ENCODE measurements around the gene PAK2. TPM values are rescaled to one million over a fixed set of nuclear protein-coding genes. Genes with fewer than 3 reads are reported as not detected.
A peak's percentile ranks its signal among the peaks of the same experiment; 100 is the strongest.

The PAK2 gene
- total RNA-seq, 1 experiment from 2014 or later: 69.6 TPM

- no peak for TF ChIP-seq CEBPB (IDR thresholded peaks at IDR 0.05; ENCODE audit: low read depth)
- TF ChIP-seq RAD21 (IDR thresholded peaks at IDR 0.05; ENCODE audit: low read depth): no peak
- TF ChIP-seq CBX3 (IDR thresholded peaks at IDR 0.05; ENCODE audit: low read depth): peak; percentile 82; the same call in 1 of the 2 replicates
- TF ChIP-seq ZNF274 (IDR thresholded peaks at IDR 0.05; ENCODE audit: low read depth, low read length): no peak
- no peak for TF ChIP-seq YY1 (IDR thresholded peaks at IDR 0.05; ENCODE audit: extremely low read depth, insufficient replicate concordance, low read depth, low read length)
- no peak for TF ChIP-seq SP1 (IDR thresholded peaks at IDR 0.05; ENCODE audit: low read depth)
- TF ChIP-seq EGR1 (IDR thresholded peaks at IDR 0.05; ENCODE audit: low read depth): no peak
- Histone ChIP-seq H3K9me2 (ENCODE audit: insufficient read depth) (no peaks in the 10 kb centered on the region), H3K4me2 (ENCODE audit: low read length) (no peak overlapping the region), H3K27me3 (ENCODE audit: insufficient read depth, low read length) (no peaks in the 10 kb centered on the region), H3K4me1 (ENCODE audit: control insufficient read depth in 1 of 2, insufficient read depth in 2 of 2, low read length in 2 of 2) (peaks cover 0 to 3% of the 10 kb centered on the region in 2 experiments; a peak in 1 of 4 replicates), H2AFZ (ENCODE audit: low read depth, low read length, poor library complexity, severe bottlenecking) (no peak overlapping the region), H3K79me2 (ENCODE audit: insufficient read depth, low read length) (peaks cover 85% of the 10 kb centered on the region), H3K27ac (ENCODE audit: low read depth, low read length) (no peak overlapping the region), H4K20me1 (ENCODE audit: insufficient read depth) (peaks cover 3% of the 10 kb centered on the region; the same call in 1 of the 2 replicates), H3K9ac (ENCODE audit: low read length) (no peak overlapping the region), H3K4me3 (replicated peaks in 1 of 2; ENCODE audit: low read depth in 1 of 2, low read length in 2 of 2) (no peak overlapping the region), H3K36me3 (ENCODE audit: control insufficient read depth in 1 of 2, insufficient read depth in 2 of 2, low read length in 2 of 2) (peaks cover 0 to 16% of the 10 kb centered on the region in 2 experiments; a peak in 1 of 4 replicates), H3K9me3 (ENCODE audit: control insufficient read depth in 1 of 2, insufficient read depth in 1 of 2, low read depth in 1 of 2, low read length in 2 of 2) (peaks cover 9 to 13% of the 10 kb centered on the region in 2 experiments; a peak in 2 of 4 replicates)
- RAD21 ChIA-PET (ENCODE audit: low non-redundant PET in 1 of 2, low total read pairs in 2 of 2, uncharacterized antibody in 2 of 2, unreplicated experiment in 2 of 2): no interaction called here
- ATAC-seq (no peak), DNase-seq (ENCODE audit: low read depth, low spot score) (no peak)
- CTCF ChIA-PET: no interaction called here
- POLR2A ChIA-PET: no interaction called here
- BruUV-seq (replicated peaks): no TSS peak
- intact Hi-C loops (cut with micrococcal nuclease): no loop called here
These were observed 17.1 kb downstream of the PAK2 start for GRCh38 chr3:196756732-196757131.

- H3K79me2 ChIP-seq (ENCODE audit: insufficient read depth, low read length): peaks cover 75% of the 10 kb centered on the region
- ATAC-seq: no peak
- no peaks in the 10 kb centered on the region for H3K27me3 ChIP-seq (ENCODE audit: insufficient read depth, low read length)
- no peak overlapping the region for H3K9ac ChIP-seq (ENCODE audit: low read length)
- H3K4me1 ChIP-seq (ENCODE audit: control insufficient read depth in 1 of 2, insufficient read depth in 2 of 2, low read length in 2 of 2): peaks cover 0 to 3% of the 10 kb centered on the region in 2 experiments; a peak in 1 of 4 replicates
- peaks cover 0 to 16% of the 10 kb centered on the region in 2 experiments; a peak in 1 of 4 replicates for H3K36me3 ChIP-seq (ENCODE audit: control insufficient read depth in 1 of 2, insufficient read depth in 2 of 2, low read length in 2 of 2)
- no peak overlapping the region for H3K27ac ChIP-seq (ENCODE audit: low read depth, low read length)
- H3K9me2 ChIP-seq (ENCODE audit: insufficient read depth): no peaks in the 10 kb centered on the region
- peaks cover 3% of the 10 kb centered on the region; the same call in 1 of the 2 replicates for H4K20me1 ChIP-seq (ENCODE audit: insufficient read depth)
- H3K9me3 ChIP-seq (ENCODE audit: control insufficient read depth in 1 of 2, insufficient read depth in 1 of 2, low read depth in 1 of 2, low read length in 2 of 2): peaks cover 9 to 13% of the 10 kb centered on the region in 2 experiments; a peak in 2 of 4 replicates
- no peak for DNase-seq (ENCODE audit: low read depth, low spot score)
- no peak overlapping the region for H3K4me3 ChIP-seq (replicated peaks in 1 of 2; ENCODE audit: low read depth in 1 of 2, low read length in 2 of 2)
- H2AFZ ChIP-seq (ENCODE audit: low read depth, low read length, poor library complexity, severe bottlenecking): no peak overlapping the region
- POLR2A ChIA-PET: no interaction called here
- intact Hi-C loops (cut with micrococcal nuclease): no loop called here
- RAD21 ChIA-PET (ENCODE audit: low non-redundant PET in 1 of 2, low total read pairs in 2 of 2, uncharacterized antibody in 2 of 2, unreplicated experiment in 2 of 2): no interaction called here
- TF ChIP-seq ELF1 (IDR thresholded peaks at IDR 0.05; ENCODE audit: borderline replicate concordance, low read depth): no peak
- no peak for TF ChIP-seq EGR1 (IDR thresholded peaks at IDR 0.05; ENCODE audit: low read depth)
- no peak for TF ChIP-seq JUND (IDR thresholded peaks at IDR 0.05)
- peak; percentile 22; the same call in 1 of the 2 replicates for TF ChIP-seq FOSL1 (IDR thresholded peaks at IDR 0.05; ENCODE audit: low read depth)
- no peak for TF ChIP-seq CTCF (IDR thresholded peaks at IDR 0.05 in 2 of 3, conservative IDR thresholded peaks at IDR 0.05 in 1 of 3; ENCODE audit: borderline replicate concordance in 1 of 3, insufficient read depth in 1 of 3, low read depth in 2 of 3, low read length in 2 of 3)
- no peak for TF ChIP-seq SRF (IDR thresholded peaks at IDR 0.05; ENCODE audit: low read depth)
- no peak for TF ChIP-seq POLR2AphosphoS5 (IDR thresholded peaks at IDR 0.05; ENCODE audit: low read depth, low read length)
- TF ChIP-seq EZH2phosphoT487 (IDR thresholded peaks at IDR 0.05; ENCODE audit: borderline replicate concordance): no peak
- no TSS peak for BruUV-seq (replicated peaks)
- CTCF ChIA-PET: no interaction called here
- H3K4me2 ChIP-seq (ENCODE audit: low read length): no peak overlapping the region
These were observed 18.5 kb downstream of the PAK2 start for GRCh38 chr3:196757876-196758739.

All from HCT116 (cell line).